HepG2 (cell line): ENCODE data around the gene RAB2B. TPM values are rescaled to one million over a fixed set of nuclear protein-coding genes. Genes with fewer than 3 reads are reported as not detected.

ENCODE experiments used
- AHR ChIP-seq: IDR thresholded peaks from 2 replicates; pipeline ENCODE4 v1.6.1; 2018; ENCODE audit warnings: missing genetic modification reagents, missing compliant biosample characterization
- ATF7 ChIP-seq, 2 experiments: fragments of 450-650 bp in 1 of 2; sonication (generic) in 1 of 2; formaldehyde crosslinking in 1 of 2; IDR thresholded peaks; 2 replicates each; pipeline versions ENCODE4 v1.4.0 to v1.6.1; 2016 to 2020; ENCODE audit warnings: antibody characterized with exemption in 1 of 2, mild to moderate bottlenecking in 1 of 2, missing genetic modification reagents in 1 of 2
- BRD4 ChIP-seq: sonication (generic); formaldehyde crosslinking; IDR thresholded peaks from 2 replicates; pipeline ENCODE4 v1.4.0; 2020; ENCODE audit warnings: missing genetic modification reagents
- ERF ChIP-seq: IDR thresholded peaks from 2 replicates; pipeline ENCODE4 v1.6.1; 2018; ENCODE audit warnings: missing biosample characterization, missing genetic modification reagents
- GPN1 ChIP-seq: sonication (generic); formaldehyde crosslinking; IDR thresholded peaks from 2 replicates; pipeline ENCODE4 v1.5.1; 2020; ENCODE audit warnings: missing genetic modification reagents, borderline replicate concordance
- HMGXB3 ChIP-seq: sonication (generic); formaldehyde crosslinking; IDR thresholded peaks from 2 replicates; pipeline ENCODE4 v1.4.0; 2020; ENCODE audit warnings: missing genetic modification reagents, borderline replicate concordance
- HNF1B ChIP-seq: sonication (generic); formaldehyde crosslinking; IDR thresholded peaks from 2 replicates; pipeline ENCODE4 v1.5.1; 2020; ENCODE audit warnings: mild to moderate bottlenecking, moderate library complexity, missing genetic modification reagents
- MAX ChIP-seq: IDR thresholded peaks from 2 replicates; pipeline ENCODE4 v1.6.1; 2012; ENCODE audit warnings: inconsistent platforms
- SETDB1 ChIP-seq: sonication (generic); formaldehyde crosslinking; IDR thresholded peaks from 2 replicates; pipeline ENCODE4 v1.5.1; 2020; ENCODE audit warnings: missing genetic modification reagents, mild to moderate bottlenecking, borderline replicate concordance
- SMAD9 ChIP-seq: sonication (generic); formaldehyde crosslinking; IDR thresholded peaks from 2 replicates; pipeline ENCODE4 v1.5.1; 2020; ENCODE audit warnings: mild to moderate bottlenecking, missing genetic modification reagents
- TOPORS ChIP-seq: sonication (generic); formaldehyde crosslinking; IDR thresholded peaks from 2 replicates; pipeline ENCODE4 v1.8.0; 2023; ENCODE audit warnings: mild to moderate bottlenecking, missing genetic modification reagents
- ZC3H4 ChIP-seq: sonication (generic); formaldehyde crosslinking; IDR thresholded peaks from 2 replicates; pipeline ENCODE4 v1.4.0; 2020; ENCODE audit warnings: missing genetic modification reagents, borderline replicate concordance
- ZNF276 ChIP-seq: sonication (generic); formaldehyde crosslinking; IDR thresholded peaks from 2 replicates; pipeline ENCODE4 v1.4.0; 2020; ENCODE audit warnings: mild to moderate bottlenecking, low read depth, missing genetic modification reagents
- ZNF891 ChIP-seq: sonication (generic); formaldehyde crosslinking; IDR thresholded peaks from 2 replicates; pipeline ENCODE4 v1.5.0; 2020; ENCODE audit warnings: mild to moderate bottlenecking, missing genetic modification reagents
- ZSCAN31 ChIP-seq: sonication (generic); formaldehyde crosslinking; IDR thresholded peaks from 2 replicates; pipeline ENCODE4 v1.5.0; 2020; ENCODE audit warnings: low read depth, mild to moderate bottlenecking, missing genetic modification reagents
- polyA plus RNA-seq, 8 experiments: library from polyadenylated mRNA; depleted of rRNA in 3 of 8; stranded (reverse) in 7 of 8; unstranded in 1 of 8; fragments of >200 nt; fragmentation: Illumina TruSeq in 4 of 8; extraction: Trizol in 4 of 8; gene quantifications; 2 replicates each; pipeline versions ENCODE4 v1.2.1 to v1.2.3, GENCODE V29; 2011 to 2016; ENCODE audit warnings: low read depth in 4 of 8, missing spikeins in 1 of 8, mixed read lengths in 1 of 8; ENCODE audit not compliant: insufficient read depth in 1 of 8
- total RNA-seq, 5 experiments: library from RNA; depleted of rRNA; stranded (reverse); fragments of >200 nt; fragmentation: Illumina TruSeq; extraction: Trizol; gene quantifications; 2 replicates each; pipeline ENCODE4 v1.2.3, GENCODE V29; 2016; ENCODE audit warnings: low read depth in 1 of 5
- TF ChIP-seq, protein P1 (sequence below): sonication (generic); formaldehyde crosslinking; IDR thresholded peaks from 2 replicates; pipeline ENCODE4 v1.5.0; 2020; ENCODE audit warnings: missing genetic modification reagents

Gene RAB2B
- total and polyA plus RNA-seq, 2 of the 13 experiments (the other 11 are each of a cell fraction or from before 2014, with no cell fraction given): 36.0 to 60.6 TPM

- TF ChIP-seq, protein P1, sequence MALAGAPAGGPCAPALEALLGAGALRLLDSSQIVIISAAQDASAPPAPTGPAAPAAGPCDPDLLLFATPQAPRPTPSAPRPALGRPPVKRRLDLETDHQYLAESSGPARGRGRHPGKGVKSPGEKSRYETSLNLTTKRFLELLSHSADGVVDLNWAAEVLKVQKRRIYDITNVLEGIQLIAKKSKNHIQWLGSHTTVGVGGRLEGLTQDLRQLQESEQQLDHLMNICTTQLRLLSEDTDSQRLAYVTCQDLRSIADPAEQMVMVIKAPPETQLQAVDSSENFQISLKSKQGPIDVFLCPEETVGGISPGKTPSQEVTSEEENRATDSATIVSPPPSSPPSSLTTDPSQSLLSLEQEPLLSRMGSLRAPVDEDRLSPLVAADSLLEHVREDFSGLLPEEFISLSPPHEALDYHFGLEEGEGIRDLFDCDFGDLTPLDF (CRISPR knock-in tag): peak; percentile 66; the same call in 1 of the 2 replicates
- no peak for TF ChIP-seq ZNF276 (CRISPR knock-in tag)
- TF ChIP-seq MAX: peak; percentile 86
- peak; percentile 84 for TF ChIP-seq HNF1B
- TF ChIP-seq ZNF891: peak; percentile 91; the same call in 1 of the 2 replicates
- peak; percentile 84 for TF ChIP-seq ERF (CRISPR knock-in tag)
- TF ChIP-seq ZSCAN31: peak; percentile 94
- peak; percentile 91; the same call in 1 of the 2 replicates for TF ChIP-seq HMGXB3 (CRISPR knock-in tag)
- no peak for TF ChIP-seq GPN1 (CRISPR knock-in tag)
- peak; percentile 65; the same call in 1 of the 2 replicates for TF ChIP-seq ZC3H4
- 0 out of 2 replicates have a peak, but pooled peaks have one; percentile 88 for TF ChIP-seq BRD4 (CRISPR knock-in tag)
- no peak for TF ChIP-seq TOPORS (CRISPR knock-in tag)
- TF ChIP-seq SMAD9 (CRISPR knock-in tag): 0 out of 2 replicates have a peak, but pooled peaks have one; percentile 69
- no peak for TF ChIP-seq SETDB1
- TF ChIP-seq AHR (CRISPR knock-in tag): no peak
- no peak for TF ChIP-seq ATF7 (IDR thresholded peaks at IDR 0.05)
- TF ChIP-seq ATF7 (CRISPR knock-in tag; IDR thresholded peaks at IDR 0.05): no peak
Observed at GRCh38 chr14:21455912-21456667, 20.7 kb downstream of the RAB2B start, which contains the start of gene CHD8 (continued).
